IMR-90 (cell line): ENCODE results near the gene ERAS. TPM values are rescaled to one million over a fixed set of nuclear protein-coding genes. Genes with fewer than 3 reads are reported as not detected.
A peak's percentile ranks its signal among the peaks of the same experiment; 100 is the strongest.

ENCODE experiments used
- ATAC-seq: fragments of 200-7000 bp; cut with Tn5 transposase; 2 replicates; pipeline ENCODE4 v1.9.1; 2020; ENCODE audit warnings: low read depth, mild to moderate bottlenecking, moderate library complexity
- BruUV-seq: library from RNA; stranded (reverse); fragments of 400-500 nt; replicated peaks from 2 replicates; lab custom pipeline; 2021; lab: Mats Ljungman, UMichigan
- CTCF ChIA-PET: fragments of 300-600 bp; formaldehyde crosslinking; extraction: SDS; loops from one replicate; lab custom pipeline; 2021; ENCODE audit warnings: antibody characterized with exemption; lab: Yijun Ruan, JAX
- POLR2A ChIA-PET: fragments of 300-600 bp; sonication (Branson Sonifier 250); formaldehyde crosslinking; loops from one replicate; lab custom pipeline; 2022; ENCODE audit warnings: antibody characterized with exemption; ENCODE audit not compliant: unreplicated experiment; lab: Charles Lee
- DNase-seq: peaks from one replicate; pipeline ENCODE4 v3.0.0; 2013
- H2AFZ ChIP-seq: replicated peaks from 2 replicates; pipeline ENCODE3; 2013; ENCODE audit warnings: low read length, mild to moderate bottlenecking; ENCODE audit not compliant: poor library complexity
- H2AK5ac ChIP-seq: 2 replicates; pipeline ENCODE4 v1.6.1; 2013; ENCODE audit warnings: low read depth, low read length, inconsistent platforms
- H2AK9ac ChIP-seq: replicated peaks from 2 replicates; pipeline ENCODE3; 2013; ENCODE audit warnings: mild to moderate bottlenecking, low read depth, low read length, moderate library complexity; ENCODE audit not compliant: poor library complexity
- H2BK120ac ChIP-seq: 2 replicates; pipeline ENCODE4 v1.6.1; 2013; ENCODE audit warnings: low read depth, low read length, inconsistent platforms
- H2BK15ac ChIP-seq: 3 replicates; pipeline ENCODE4 v1.6.1; 2013; ENCODE audit warnings: low read depth, low read length, inconsistent platforms
- H2BK20ac ChIP-seq: 2 replicates; pipeline ENCODE4 v1.6.1; 2013; ENCODE audit warnings: low read depth, mild to moderate bottlenecking, inconsistent platforms, low read length, moderate library complexity
- H2BK5ac ChIP-seq: 2 replicates; pipeline ENCODE4 v1.6.1; 2013; ENCODE audit warnings: mild to moderate bottlenecking, low read depth, low read length, inconsistent platforms; ENCODE audit not compliant: poor library complexity, severe bottlenecking
- H3K14ac ChIP-seq: replicated peaks from 2 replicates; pipeline ENCODE4 v1.6.1; 2013; ENCODE audit warnings: low read depth, low read length, inconsistent platforms
- H3K18ac ChIP-seq: 2 replicates; pipeline ENCODE4 v1.6.1; 2013; ENCODE audit warnings: low read depth, low read length, control low read depth
- H3K23ac ChIP-seq: 2 replicates; pipeline ENCODE4 v1.6.1; 2013; ENCODE audit warnings: low read depth, low read length, inconsistent platforms
- H3K27ac ChIP-seq: 2 replicates; pipeline ENCODE4 v1.5.1; 2013; ENCODE audit warnings: mild to moderate bottlenecking, control low read depth, low read length; ENCODE audit not compliant: insufficient read depth
- H3K27me3 ChIP-seq: 2 replicates; pipeline ENCODE4 v1.6.1; 2013; ENCODE audit warnings: low read length; ENCODE audit not compliant: control insufficient read depth, insufficient read depth
- H3K36me3 ChIP-seq: 2 replicates; pipeline ENCODE4 v1.6.1; 2013; ENCODE audit warnings: low read length, mixed read lengths; ENCODE audit not compliant: control insufficient read depth, insufficient read depth
- H3K4ac ChIP-seq: 2 replicates; pipeline ENCODE4 v1.6.1; 2013; ENCODE audit warnings: low read depth, low read length, inconsistent platforms
- H3K4me1 ChIP-seq: 2 replicates; pipeline ENCODE4 v1.6.1; 2013; ENCODE audit warnings: low read length, mixed read lengths; ENCODE audit not compliant: control insufficient read depth, insufficient read depth
- H3K4me2 ChIP-seq: 2 replicates; pipeline ENCODE4 v1.6.1; 2013; ENCODE audit warnings: low read depth, mild to moderate bottlenecking, control low read depth, low read length, moderate library complexity
- H3K4me3 ChIP-seq: 2 replicates; pipeline ENCODE4 v1.5.1; 2013; ENCODE audit warnings: low read depth, mild to moderate bottlenecking, control low read depth, low read length, moderate library complexity; ENCODE audit not compliant: insufficient read depth
- H3K56ac ChIP-seq: 2 replicates; pipeline ENCODE4 v1.6.1; 2013; ENCODE audit warnings: low read length, inconsistent platforms; ENCODE audit not compliant: insufficient read depth; ENCODE audit errors: extremely low read depth
- H3K79me1 ChIP-seq, 2 experiments: 2 replicates each; pipeline ENCODE4 v1.6.1; 2013; ENCODE audit warnings: low read length in 2 of 2, inconsistent platforms in 1 of 2, low read depth in 1 of 2
- H3K9ac ChIP-seq: 2 replicates; pipeline ENCODE4 v1.6.1; 2013; ENCODE audit warnings: low read depth, low read length, control low read depth
- H3K9me1 ChIP-seq: 2 replicates; pipeline ENCODE4 v1.6.1; 2013; ENCODE audit warnings: low read length, inconsistent platforms; ENCODE audit not compliant: insufficient read depth
- H3K9me3 ChIP-seq: 2 replicates; pipeline ENCODE4 v1.6.1; 2013; ENCODE audit warnings: low read length; ENCODE audit not compliant: control insufficient read depth, insufficient read depth
- H4K20me1 ChIP-seq: 2 replicates; pipeline ENCODE4 v1.6.1; 2013; ENCODE audit warnings: low read length, inconsistent platforms; ENCODE audit not compliant: insufficient read depth
- H4K5ac ChIP-seq: 2 replicates; pipeline ENCODE4 v1.6.1; 2013; ENCODE audit warnings: mild to moderate bottlenecking, low read depth, low read length, control low read depth
- H4K8ac ChIP-seq, 2 experiments: 2 replicates each; pipeline ENCODE4 v1.6.1; 2013; ENCODE audit warnings: low read depth in 2 of 2, low read length in 2 of 2, control low read depth in 1 of 2, inconsistent platforms in 1 of 2
- H4K91ac ChIP-seq: 2 replicates; pipeline ENCODE4 v1.6.1; 2013; ENCODE audit warnings: low read depth, low read length, inconsistent platforms; ENCODE audit not compliant: insufficient read depth
- MAZ ChIP-seq: IDR thresholded peaks from 2 replicates; pipeline ENCODE4 v1.6.1; 2012; ENCODE audit warnings: low read depth, mild to moderate bottlenecking, low read length, improper control_type of control experiment, moderate library complexity, borderline replicate concordance
- USF2 ChIP-seq: fragments of 150-350 bp; IDR thresholded peaks from 2 replicates; pipeline ENCODE4 v1.6.1; 2017; ENCODE audit warnings: mild to moderate bottlenecking, antibody characterized with exemption, low read length, low read depth
- WGBS, 2 experiments: methylation state at CpG; one replicate each; pipeline versions ENCODE4 v1.1.5 to v1.1.7; 2013; ENCODE audit warnings: missing lambda C conversion rate in 2 of 2; ENCODE audit not compliant: insufficient read length in 1 of 2; ENCODE audit errors: extremely low coverage in 2 of 2; 5-methylcytosine and 5-hydroxymethylcytosine counted together
- dilution Hi-C: fragments of 300-500 bp; cut with HindIII; formaldehyde crosslinking; loops from one replicate; pipeline ENCODE4 v1.14.3; 2018; ENCODE audit warnings: low sequenced_read_pairs; ENCODE audit not compliant: unreplicated experiment
- in situ Hi-C: fragments of 300-500 bp; cut with MboI; formaldehyde crosslinking; loops from 3 replicates; pipeline ENCODE4 v1.14.3; 2019; ENCODE audit warnings: low sequenced_read_pairs, inconsistent platforms, mixed read lengths
- intact Hi-C: fragments of 100-400 bp; cut with micrococcal nuclease; formaldehyde crosslinking; loops from 2 replicates; pipeline ENCODE4 v1.10.0; 2022
- polyA plus RNA-seq, 3 experiments: library from polyadenylated mRNA; depleted of rRNA; stranded (reverse); fragments of >200 nt; gene quantifications; 2 replicates each; pipeline ENCODE4 v1.2.3, GENCODE V29; 2012; ENCODE audit warnings: low replicate concordance in 1 of 3
- total RNA-seq: library from RNA; depleted of rRNA; stranded (reverse); fragments of >200 nt; gene quantifications from 2 replicates; pipeline ENCODE4 v1.2.3, GENCODE V29; 2012

Gene ERAS
- total and polyA plus RNA-seq, 2 of the 4 experiments (the other 2 are of a cell fraction): not detected

GRCh38 chrX:48801280-48802088 is 24.8 kb upstream of the ERAS start, which contains the start of gene HDAC6:
Gene HDAC6 (plus strand): TSS chrX:48802067. CDS start chrX:48802693, 626 bp downstream.
- peak within 1 kb of the TSS; percentile 92 for H4K5ac ChIP-seq
- TF ChIP-seq USF2: no peak
- 0 out of 2 replicates have a peak, but pooled peaks have one; percentile 23 for TF ChIP-seq MAZ
- H2AFZ ChIP-seq: peak within 1 kb of the TSS; percentile 100
- in situ Hi-C loops: no loop called here
- H3K9ac ChIP-seq: peak within 1 kb of the TSS; percentile 71
- no peaks in the 10 kb centered on the region for H3K27me3 ChIP-seq
- BruUV-seq: no TSS peak
- ChIA-PET POLR2A (no interaction called here), CTCF (no interaction called here)
- H4K8ac ChIP-seq: peak within 1 kb of the TSS; percentile 99 to 100
- H3K56ac ChIP-seq: peak within 1 kb of the TSS; percentile 93
- H2AK9ac ChIP-seq: peak within 1 kb of the TSS; percentile 85
- H3K4me1 ChIP-seq: 0 out of 2 replicates have a peak, but pooled peaks cover 3% of the 10 kb centered on the region
- H3K14ac ChIP-seq: peak within 1 kb of the TSS; percentile 96
- peak within 1 kb of the TSS; percentile 8; the same call in 1 of the 2 replicates for H3K23ac ChIP-seq
- H2BK5ac ChIP-seq: peak within 1 kb of the TSS; percentile 92
- H2BK15ac ChIP-seq: peak within 1 kb of the TSS; percentile 70; the same call in 1 of the 3 replicates
- dilution Hi-C loops: no loop called here
- no peaks in the 10 kb centered on the region for H3K9me3 ChIP-seq
- DNase-seq: peak; percentile 98
- peak within 1 kb of the TSS; percentile 84 for H3K4me3 ChIP-seq
- H2BK20ac ChIP-seq: peak within 1 kb of the TSS; percentile 44; the same call in 1 of the 2 replicates
- H3K79me1 ChIP-seq: peaks cover 0 to 13% of the 10 kb centered on the region in 2 experiments; a peak in 1 of 4 replicates
- peak within 1 kb of the TSS; percentile 87 for H3K4me2 ChIP-seq
- peak within 1 kb of the TSS; percentile 97 for H3K4ac ChIP-seq
- H2BK120ac ChIP-seq: peak within 1 kb of the TSS; percentile 97
- H3K9me1 ChIP-seq: peaks cover 10% of the 10 kb centered on the region; the same call in 1 of the 2 replicates
- no peaks in the 10 kb centered on the region for H4K20me1 ChIP-seq
- ATAC-seq: peak; percentile 88
- peak within 1 kb of the TSS; percentile 70 for H3K18ac ChIP-seq
- peaks cover 2% of the 10 kb centered on the region; the same call in 1 of the 2 replicates for H3K36me3 ChIP-seq
- peak within 1 kb of the TSS; percentile 89 for H3K27ac ChIP-seq
- H2AK5ac ChIP-seq: peak within 1 kb of the TSS; percentile 79
- H4K91ac ChIP-seq: peak within 1 kb of the TSS; percentile 98
- intact Hi-C loops: loop anchor here (1.0 to 10.0 kb wide), 3 partner anchors 64 to 907 kb away; no protein-coding TSS in a partner anchor
- WGBS, 2 experiments: 35% methylated on average over 63 of the region's 89 CpGs; no CpG with 5 or more reads in 1 of the 2 experiments
